ENCODE results near the gene YAE1. TPM values are rescaled to one million over a fixed set of nuclear protein-coding genes. Genes with fewer than 3 reads are reported as not detected.

The YAE1 gene
- total RNA-seq, 1 donor from 2014 or later = 37.2 TPM

DNA sequence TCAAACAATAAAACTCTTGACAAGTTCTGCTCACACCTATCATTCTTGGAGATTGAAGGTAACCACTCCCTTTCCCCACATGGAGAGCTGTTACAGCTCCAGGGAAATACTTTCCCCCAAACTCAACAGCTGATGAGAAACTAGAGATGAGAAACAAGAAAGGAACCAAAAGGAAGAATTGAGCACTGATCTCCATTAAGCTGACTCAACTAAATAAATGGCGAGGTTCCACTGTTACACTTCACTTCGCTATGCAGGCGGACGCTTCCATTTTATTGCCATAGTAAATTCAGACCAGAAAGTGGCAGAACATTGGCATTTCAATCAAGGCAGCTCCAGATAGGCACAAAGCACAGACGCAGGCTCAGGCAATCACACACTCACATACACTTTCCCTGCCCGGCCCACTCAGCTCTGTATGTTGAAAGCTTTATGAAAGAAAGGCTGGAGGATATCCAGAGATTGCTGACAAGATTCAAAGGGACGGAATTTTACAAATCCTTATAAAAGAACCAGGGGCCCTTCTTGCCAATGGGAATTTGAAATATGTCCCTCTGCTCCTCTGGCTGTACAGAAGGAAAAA lies 11.5 kb upstream of the YAE1 start:
- TF ChIP-seq, protein P1, sequence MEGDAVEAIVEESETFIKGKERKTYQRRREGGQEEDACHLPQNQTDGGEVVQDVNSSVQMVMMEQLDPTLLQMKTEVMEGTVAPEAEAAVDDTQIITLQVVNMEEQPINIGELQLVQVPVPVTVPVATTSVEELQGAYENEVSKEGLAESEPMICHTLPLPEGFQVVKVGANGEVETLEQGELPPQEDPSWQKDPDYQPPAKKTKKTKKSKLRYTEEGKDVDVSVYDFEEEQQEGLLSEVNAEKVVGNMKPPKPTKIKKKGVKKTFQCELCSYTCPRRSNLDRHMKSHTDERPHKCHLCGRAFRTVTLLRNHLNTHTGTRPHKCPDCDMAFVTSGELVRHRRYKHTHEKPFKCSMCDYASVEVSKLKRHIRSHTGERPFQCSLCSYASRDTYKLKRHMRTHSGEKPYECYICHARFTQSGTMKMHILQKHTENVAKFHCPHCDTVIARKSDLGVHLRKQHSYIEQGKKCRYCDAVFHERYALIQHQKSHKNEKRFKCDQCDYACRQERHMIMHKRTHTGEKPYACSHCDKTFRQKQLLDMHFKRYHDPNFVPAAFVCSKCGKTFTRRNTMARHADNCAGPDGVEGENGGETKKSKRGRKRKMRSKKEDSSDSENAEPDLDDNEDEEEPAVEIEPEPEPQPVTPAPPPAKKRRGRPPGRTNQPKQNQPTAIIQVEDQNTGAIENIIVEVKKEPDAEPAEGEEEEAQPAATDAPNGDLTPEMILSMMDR (conservative IDR thresholded peaks at IDR 0.05) = no peak
- Mint-ChIP-seq H3K9me3 (no peaks in the 10 kb centered on the region), H3K36me3 (no peaks in the 10 kb centered on the region), H3K27ac (no peak overlapping the region), H3K4me3 (no peak overlapping the region), H3K4me1 (ENCODE audit: unreplicated experiment) (peaks cover 6% of the 10 kb centered on the region), H3K27me3 (peaks cover 11% of the 10 kb centered on the region)
- DNase-seq (ENCODE audit: extremely low spot score, unreplicated experiment) = no peak

DNA sequence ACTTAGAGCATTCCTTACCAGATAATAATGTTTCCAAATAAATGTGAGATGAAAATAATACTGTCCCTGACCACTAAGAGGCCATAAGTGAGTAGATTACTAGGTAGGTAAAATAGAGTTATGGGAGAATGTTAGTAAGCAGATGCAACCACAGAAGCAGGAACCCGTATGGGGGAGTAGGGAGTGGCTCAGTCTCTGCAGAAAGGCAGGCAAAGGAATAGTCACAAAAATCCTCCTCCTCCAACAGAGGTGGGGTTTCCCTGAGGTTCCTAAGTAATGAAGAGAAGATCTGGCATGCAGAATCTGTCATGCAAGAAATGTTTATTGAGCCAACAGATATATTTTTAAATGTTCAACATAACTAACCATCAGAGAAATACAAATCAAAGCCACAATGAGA lies 9.0 kb upstream of the YAE1 start:
- TF ChIP-seq, protein P1 (conservative IDR thresholded peaks at IDR 0.05) = no peak
- Mint-ChIP-seq H3K27ac (no peak overlapping the region), H3K4me1 (ENCODE audit: unreplicated experiment) (peaks cover 6% of the 10 kb centered on the region), H3K4me3 (no peak overlapping the region), H3K36me3 (no peaks in the 10 kb centered on the region), H3K27me3 (no peaks in the 10 kb centered on the region), H3K9me3 (no peaks in the 10 kb centered on the region)
- no peak for DNase-seq (ENCODE audit: extremely low spot score, unreplicated experiment)

DNA sequence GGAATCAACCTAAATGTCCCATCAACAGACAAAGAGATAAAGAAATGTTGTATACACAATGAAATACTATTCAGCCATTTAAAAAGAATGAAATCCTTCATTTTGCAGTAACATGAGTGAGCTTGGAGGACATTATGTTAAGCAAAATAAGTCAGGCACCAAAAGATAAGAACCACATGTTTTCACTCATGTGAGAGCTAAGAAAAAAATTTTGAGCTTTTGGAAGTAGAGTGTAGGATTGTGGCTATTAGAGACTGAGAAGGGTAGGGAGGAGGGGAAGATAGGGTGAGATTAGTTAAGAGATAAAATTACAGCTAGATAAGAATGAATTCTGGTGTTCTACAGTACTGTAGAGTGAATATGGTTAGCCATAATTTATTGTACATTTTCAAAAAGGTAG lies 8.3 kb upstream of the YAE1 start:
- Mint-ChIP-seq H3K27me3 (no peaks in the 10 kb centered on the region), H3K36me3 (no peaks in the 10 kb centered on the region), H3K27ac (no peak overlapping the region), H3K4me3 (no peak overlapping the region), H3K4me1 (ENCODE audit: unreplicated experiment) (peaks cover 6% of the 10 kb centered on the region), H3K9me3 (no peaks in the 10 kb centered on the region)
- no peak for DNase-seq (ENCODE audit: extremely low spot score, unreplicated experiment)
- TF ChIP-seq, protein P1 (conservative IDR thresholded peaks at IDR 0.05) = no peak

DNA sequence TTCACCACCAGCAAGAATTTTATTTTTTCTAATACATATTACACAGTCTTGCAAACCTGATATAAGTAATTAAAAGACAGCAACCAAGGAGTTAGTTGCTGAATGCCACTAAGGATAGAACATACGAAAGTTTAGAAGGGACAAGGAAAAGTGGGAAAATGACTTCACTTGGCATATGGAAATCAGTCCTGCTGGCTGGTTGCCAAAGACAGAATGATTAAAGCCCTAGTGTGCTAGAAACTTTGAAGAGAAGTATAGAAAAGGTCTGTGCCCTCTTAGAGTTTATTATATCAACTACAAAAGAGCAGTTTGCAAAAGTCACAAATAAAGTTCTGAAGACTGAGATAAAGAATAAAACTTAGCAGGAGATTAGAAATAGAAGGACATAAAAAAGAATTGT lies 5.8 kb upstream of the YAE1 start:
- H3K27me3 Mint-ChIP-seq = no peaks in the 10 kb centered on the region
- no peak for DNase-seq (ENCODE audit: extremely low spot score, unreplicated experiment)
- no peak overlapping the region for H3K4me3 Mint-ChIP-seq
- peaks cover 4% of the 10 kb centered on the region for H3K4me1 Mint-ChIP-seq (ENCODE audit: unreplicated experiment)
- no peak overlapping the region for H3K27ac Mint-ChIP-seq
- TF ChIP-seq, protein P1 (conservative IDR thresholded peaks at IDR 0.05) = no peak
- H3K36me3 Mint-ChIP-seq = no peaks in the 10 kb centered on the region
- no peaks in the 10 kb centered on the region for H3K9me3 Mint-ChIP-seq

DNA sequence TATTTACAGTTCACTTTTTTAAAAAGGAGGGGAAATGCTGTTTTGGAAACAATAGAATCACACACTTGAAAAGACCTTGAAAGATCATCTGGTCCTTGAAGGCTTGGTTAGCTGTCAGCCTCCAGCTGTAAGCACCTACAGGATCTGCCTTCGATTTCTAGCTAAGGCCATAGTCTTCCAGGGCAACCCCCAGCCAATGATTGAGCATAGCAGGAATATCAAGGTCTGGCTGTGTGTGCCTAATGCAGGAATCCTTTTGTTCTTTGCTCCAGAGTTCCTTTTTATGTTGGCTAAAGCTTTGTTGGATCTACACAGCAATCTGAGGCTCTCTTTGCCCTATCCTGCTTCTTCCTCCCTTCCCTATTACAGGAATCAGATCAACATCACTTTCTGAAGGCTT lies 5.2 kb upstream of the YAE1 start:
- Mint-ChIP-seq H3K36me3 (no peaks in the 10 kb centered on the region), H3K27ac (no peak overlapping the region), H3K4me3 (no peak overlapping the region), H3K27me3 (no peaks in the 10 kb centered on the region), H3K4me1 (ENCODE audit: unreplicated experiment) (peaks cover 4% of the 10 kb centered on the region), H3K9me3 (no peaks in the 10 kb centered on the region)
- DNase-seq (ENCODE audit: extremely low spot score, unreplicated experiment) = no peak
- TF ChIP-seq, protein P1 (conservative IDR thresholded peaks at IDR 0.05) = no peak

DNA sequence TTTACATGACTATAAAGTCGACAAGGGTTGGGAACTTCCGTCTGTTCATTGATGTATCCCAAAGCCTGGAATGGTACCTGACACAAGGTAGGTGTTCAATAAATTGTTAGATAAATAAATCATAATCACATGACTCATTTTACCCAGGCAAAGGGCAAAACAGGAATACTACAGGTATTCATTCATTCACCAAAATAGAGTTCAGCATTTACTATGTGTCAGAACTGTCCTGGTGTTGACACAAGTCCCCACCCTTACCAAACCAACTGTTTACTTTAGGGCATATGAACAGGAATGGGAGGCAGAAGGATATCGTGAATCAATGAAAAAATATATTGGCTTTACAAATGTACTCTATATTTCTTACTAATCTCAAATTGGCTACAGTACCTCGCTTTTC lies 666 bp upstream of the YAE1 start:
- TF ChIP-seq, protein P1 (conservative IDR thresholded peaks at IDR 0.05) = no peak
- peak overlapping the region; percentile 92 for H3K27ac Mint-ChIP-seq
- H3K4me3 Mint-ChIP-seq = peak overlapping the region; percentile 97
- DNase-seq (ENCODE audit: extremely low spot score, unreplicated experiment) = no peak
- H3K27me3 Mint-ChIP-seq = no peaks in the 10 kb centered on the region
- peaks cover 12% of the 10 kb centered on the region for H3K36me3 Mint-ChIP-seq
- H3K9me3 Mint-ChIP-seq = no peaks in the 10 kb centered on the region
- H3K4me1 Mint-ChIP-seq (ENCODE audit: unreplicated experiment) = peaks cover 8% of the 10 kb centered on the region

Measured in type B pancreatic cell (in vitro differentiated cells).